GM19463 (cell line): Measurements from ENCODE around the gene RUNX2.

Experiments used
- ATAC-seq: cut with Tn5 transposase; IDR thresholded peaks from one replicate; pipeline ENCODE4 v1.9.1; 2021; ENCODE audit warnings: mild to moderate bottlenecking, moderate library complexity; ENCODE audit not compliant: unreplicated experiment

Gene RUNX2

DNA sequence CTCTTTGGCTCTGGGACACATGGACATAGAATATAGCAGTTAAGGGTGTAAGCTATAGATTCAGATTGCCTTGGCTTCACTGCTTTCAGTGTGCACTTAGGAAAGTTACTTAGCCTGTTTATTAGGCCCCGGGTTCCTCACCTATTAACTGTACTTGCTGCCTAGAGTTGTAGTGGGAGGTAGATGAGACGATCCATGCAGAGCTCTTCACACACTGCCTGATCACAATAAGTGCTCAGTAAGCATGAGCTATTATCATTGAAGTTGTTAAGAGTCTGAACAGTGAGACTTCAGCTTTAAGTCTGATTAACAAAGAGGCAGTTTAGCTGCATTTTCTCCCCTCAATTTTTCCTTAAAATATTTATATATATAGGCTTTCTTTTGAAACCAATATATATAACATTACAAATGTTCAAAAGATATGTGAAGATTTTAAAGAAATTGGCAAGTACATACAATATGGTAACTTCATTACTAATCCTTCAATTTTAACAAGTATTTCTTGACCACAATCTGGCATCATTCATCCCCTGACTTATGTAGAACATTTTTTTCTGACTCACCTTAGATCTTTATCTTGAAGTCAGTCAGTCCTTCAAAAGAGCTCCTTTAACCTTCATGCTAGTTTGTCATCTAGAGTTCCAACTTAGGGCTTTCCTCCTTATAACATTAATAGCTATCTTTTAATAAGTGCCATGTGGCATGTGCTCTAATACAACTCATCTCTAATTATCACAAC lies 70.1 kb downstream of the RUNX2 start:
- no peak for ATAC-seq

DNA sequence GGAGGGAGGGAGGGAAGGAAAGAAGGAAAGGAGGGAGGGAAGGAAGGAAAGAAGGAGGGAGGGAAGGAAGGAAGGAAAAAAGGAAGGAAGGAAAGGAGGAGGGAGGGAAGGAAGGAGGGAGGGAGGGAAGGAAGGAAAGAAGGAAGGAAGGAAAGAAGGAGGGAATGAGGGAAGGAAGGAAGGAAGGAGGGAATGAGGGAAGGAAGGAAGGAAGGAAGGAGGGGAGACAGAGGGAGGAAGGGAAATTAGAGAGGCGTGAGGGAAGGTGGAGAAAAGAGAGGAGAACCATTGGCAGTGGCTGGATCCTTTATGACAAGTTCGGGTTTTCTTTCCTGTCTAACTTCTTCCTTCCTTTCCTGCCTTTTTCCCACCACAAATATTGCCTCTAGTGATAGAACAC lies 71.9 kb downstream of the RUNX2 start:
- ATAC-seq, result no peak

DNA sequence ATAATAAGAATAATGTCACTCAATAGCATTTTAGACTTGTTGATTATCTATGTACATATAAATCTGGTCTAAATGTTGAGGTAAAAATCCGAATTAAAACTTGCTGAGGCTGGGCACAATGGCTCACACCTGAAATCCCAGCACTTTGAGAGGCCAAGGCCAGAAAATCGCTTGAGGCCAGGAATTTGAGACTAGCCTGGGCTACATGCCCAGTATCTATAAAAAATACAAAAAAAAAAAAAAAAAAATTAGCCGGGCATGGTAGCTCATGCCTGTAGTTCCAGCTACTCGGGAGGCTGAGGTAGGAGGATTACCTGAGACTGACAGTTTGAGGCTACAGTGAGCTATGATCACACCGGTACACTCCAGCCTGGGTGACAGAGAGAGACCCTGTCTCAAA lies 83.8 kb downstream of the RUNX2 start:
- no peak for ATAC-seq

DNA sequence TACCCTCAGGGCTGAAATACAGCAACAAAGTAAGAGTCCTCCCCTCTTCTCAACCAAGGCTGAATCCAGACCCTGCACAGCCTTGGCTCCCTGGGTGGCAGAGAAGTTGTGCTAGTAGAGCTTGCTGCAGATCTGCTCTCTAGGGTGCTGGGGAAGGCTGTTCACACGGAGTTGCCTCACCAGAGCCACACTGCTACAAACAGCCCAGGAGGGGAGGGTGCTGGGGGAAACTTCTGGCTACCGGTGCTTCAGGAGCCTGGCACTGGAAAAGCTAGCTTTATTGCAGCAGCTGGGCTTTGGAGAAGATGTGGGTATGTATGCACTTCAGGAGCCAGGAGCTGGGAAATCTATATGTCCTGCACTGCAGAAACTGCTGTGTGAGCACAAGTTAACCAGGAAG lies 87.2 kb downstream of the RUNX2 start:
- no peak for ATAC-seq

DNA sequence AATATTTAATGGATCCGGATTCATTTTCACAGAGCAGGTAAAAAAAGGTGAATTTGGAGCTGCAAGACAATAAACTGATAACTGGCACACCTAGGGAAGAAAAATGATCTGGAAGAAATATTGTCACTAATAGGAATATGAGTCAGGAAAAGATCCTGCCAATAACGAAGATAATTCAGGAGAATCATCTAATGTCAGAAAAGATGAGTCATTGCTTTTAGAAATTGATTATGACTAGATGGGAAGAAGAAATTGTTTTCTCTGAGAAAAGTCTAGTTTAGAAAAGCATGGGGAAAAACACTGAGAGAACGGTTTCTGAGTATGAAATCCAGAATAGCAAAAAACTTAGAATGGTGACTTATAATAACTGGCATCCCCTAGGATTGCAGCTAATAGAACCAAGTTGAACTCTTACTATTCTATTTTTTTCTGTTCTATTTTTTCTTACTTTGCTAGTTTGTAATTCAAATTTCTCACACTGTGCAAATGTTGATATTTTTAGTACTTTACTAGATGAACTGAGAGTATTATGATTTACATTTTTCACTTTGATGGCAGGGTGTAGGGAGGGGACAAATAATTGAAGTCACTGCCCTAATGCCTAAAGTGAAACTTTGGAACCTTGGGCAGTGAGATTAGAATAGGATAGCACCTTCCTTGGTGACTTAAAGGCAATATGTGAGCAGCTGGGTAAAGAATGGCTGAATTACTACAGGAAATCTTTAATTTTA lies 87.8 kb downstream of the RUNX2 start:
- no peak for ATAC-seq

DNA sequence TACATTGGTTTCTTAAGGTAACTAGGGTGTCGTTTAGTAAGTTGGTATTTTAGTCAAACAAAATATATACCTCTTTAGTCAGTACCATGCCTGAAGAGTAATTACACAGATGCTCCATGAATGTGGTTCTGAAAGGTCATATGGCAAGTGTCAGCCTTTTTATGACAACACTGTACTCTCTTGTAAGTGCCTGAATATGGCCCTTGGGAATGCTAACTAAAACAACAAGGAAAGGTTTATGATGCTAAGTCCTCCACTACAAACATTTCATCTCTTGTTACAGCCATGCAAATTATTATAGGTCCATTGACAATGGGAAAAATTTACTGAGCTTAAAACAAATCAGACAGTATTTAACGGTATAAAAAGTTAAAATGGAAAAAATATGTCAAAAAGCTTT lies 88.6 kb downstream of the RUNX2 start:
- ATAC-seq, result no peak

DNA sequence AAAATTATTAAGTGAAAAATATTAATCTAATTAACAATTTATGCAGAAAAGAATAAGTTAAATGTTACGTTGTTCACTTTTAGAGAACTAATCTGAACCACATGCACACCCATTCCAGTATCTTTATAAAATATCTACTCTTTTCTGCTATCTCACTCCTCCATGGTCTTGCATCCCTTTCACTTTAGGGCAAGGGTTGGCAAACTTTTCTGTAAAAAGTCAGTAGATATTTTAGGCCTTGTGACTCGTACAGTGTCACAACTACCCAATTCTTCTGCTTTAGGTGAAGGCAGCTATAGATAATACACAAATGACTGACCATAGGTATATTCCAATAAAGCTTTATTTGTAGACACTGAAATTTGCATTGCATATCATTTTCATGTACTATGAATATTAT lies 89.3 kb downstream of the RUNX2 start:
- ATAC-seq, result no peak

DNA sequence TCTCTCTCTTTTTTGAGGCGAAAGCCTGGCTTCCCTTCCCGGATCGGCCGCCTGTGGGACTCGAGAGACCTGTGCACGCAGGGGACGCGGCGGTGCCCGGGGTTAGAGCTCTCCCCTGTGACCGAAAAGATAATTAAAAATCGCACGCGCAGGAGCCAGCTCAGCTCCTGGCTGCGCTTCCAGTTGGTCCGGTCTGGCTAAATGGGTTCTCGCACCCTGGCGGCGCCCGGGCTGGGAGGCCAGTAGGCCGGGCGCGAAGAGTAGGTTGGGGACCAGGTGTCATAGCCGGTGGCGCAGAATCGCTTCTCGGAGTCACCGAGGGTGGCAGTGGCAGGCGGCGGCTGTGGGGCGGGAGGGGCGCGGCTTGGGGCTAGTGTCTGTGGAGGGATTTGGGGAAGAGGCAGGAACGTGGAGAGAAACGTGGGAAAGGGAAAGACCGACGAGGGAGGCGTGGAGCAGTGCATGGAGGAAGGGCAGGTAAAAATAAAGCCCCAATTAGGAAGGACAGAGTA lies 91.5 kb downstream of the RUNX2 start:
- no peak for ATAC-seq

DNA sequence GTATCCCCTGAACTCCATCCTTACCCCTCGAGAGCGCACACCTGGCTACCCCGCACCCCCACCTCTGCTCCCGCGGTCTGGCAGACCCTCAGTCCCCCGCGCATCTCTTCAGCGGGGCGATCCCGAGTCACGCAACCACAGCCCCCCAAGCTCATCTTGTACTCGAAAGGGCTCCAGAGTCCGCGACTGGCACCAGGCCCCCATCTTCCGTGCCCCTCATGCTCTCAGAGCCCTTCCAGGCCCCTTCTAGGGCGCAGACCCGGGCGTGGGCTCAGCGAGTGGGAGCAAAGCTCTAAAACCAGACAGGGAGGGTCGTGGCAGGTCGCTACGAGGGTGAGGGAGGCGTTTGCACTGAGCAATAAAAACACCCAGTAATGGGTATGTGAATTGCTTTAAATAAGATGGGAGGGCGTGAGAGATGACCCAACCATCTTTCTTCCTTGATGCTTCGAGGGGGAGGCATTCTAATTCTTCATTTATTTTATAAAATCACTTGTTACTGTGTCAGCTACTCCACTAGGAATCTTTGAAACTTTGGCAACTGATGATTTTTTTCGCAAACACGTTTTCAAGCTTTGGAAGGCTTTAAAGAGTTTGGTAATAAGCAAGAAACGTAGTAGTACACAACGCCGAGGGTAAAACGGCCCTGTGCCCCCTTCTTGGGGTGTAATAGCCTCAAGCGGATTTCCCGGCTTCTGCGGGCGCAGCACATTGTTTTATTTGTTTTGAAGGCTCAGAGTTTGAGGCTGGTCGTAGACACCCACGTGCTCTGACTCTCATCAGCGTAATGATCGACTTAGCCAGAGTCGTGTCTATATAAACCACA lies 92.2 kb downstream of the RUNX2 start:
- no peak for ATAC-seq

DNA sequence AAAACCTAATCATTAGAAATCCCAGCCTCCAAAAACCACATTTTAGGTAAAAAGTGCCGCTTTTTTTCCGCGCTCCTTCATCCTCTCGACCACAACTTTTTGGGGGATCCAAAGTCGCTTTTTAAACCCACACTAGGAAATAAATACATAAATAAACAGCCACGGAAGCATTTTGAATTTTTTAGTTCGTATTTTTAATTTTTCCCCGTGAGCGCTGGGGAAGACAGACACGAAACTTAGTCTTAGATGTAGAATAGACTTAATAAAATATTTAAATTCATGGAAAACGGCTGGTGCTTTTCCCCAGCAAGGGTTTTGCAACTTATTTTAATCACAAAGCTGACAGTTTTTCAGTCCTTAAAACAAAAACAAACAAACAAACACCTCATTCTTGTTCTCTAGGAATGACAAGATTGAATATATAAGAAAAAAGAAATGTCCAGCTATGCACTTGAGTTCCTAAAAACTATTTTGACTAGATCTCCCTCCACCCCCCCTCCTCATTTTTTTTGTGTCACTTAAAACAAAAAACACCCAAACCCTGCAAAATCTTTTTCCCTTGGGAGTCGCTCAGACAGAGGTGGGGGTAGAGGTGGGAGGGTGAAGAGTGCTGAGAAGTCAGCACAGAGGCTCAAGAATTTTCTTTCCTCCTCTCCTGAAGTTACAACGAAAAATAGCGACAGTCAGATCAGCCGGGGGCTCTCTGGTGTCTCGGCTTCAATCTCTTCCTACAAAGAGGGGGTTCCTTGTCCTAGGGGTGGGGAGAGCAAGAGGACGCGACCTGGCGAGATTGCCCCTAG lies 93.0 kb downstream of the RUNX2 start:
- ATAC-seq, result no peak

DNA sequence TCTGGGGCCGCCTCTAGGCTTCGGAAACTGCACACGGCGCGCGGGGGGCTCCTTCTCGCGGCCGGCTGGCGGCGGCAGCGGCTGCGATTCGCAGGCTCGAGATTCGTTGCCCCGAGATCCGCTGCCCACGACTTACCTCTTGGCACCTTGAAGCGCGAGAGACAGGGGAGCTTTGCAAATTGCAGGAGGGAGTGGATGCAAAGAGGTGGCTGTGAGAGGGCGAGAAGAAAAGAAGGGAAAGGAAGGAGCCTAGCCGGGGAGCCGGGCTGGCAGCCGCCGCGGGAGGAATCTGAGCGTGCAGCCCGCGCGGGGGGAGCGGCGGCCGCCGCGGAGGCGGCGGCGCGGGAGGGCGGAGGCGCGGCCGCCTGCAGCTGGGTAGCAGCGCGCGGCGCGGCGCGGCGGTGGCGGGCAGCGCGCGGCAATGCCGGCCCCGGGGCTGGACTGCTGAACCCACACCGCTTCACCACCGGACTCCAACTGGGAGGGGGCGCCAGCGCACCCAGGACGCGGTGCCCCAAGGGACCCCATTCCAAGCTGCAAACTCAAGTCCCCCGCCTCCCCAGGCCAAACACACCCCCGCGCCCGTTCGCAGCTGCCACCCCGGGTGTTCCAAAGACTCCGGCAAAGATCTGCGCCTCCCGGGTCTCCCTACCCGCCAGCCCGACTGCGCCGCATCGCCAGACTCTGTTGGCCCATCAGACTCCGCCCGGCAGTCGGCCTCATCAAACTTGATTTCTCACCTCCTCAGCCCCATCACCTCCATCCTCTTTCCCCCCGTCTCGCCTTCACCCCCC lies 93.8 kb downstream of the RUNX2 start:
- ATAC-seq, result no peak

DNA sequence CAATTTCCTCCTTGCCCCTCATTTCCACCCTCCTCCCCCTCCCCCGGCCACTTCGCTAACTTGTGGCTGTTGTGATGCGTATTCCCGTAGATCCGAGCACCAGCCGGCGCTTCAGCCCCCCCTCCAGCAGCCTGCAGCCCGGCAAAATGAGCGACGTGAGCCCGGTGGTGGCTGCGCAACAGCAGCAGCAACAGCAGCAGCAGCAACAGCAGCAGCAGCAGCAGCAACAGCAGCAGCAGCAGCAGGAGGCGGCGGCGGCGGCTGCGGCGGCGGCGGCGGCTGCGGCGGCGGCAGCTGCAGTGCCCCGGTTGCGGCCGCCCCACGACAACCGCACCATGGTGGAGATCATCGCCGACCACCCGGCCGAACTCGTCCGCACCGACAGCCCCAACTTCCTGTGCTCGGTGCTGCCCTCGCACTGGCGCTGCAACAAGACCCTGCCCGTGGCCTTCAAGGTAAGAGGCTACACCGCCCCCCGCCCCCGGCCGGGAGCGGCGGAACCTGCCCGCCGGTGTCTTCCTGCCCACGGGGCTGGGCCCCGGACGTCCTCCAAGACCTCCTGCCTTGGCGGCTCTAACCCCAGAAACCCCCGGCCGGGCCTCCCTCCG lies 94.5 kb downstream of the RUNX2 start:
- no peak for ATAC-seq

DNA sequence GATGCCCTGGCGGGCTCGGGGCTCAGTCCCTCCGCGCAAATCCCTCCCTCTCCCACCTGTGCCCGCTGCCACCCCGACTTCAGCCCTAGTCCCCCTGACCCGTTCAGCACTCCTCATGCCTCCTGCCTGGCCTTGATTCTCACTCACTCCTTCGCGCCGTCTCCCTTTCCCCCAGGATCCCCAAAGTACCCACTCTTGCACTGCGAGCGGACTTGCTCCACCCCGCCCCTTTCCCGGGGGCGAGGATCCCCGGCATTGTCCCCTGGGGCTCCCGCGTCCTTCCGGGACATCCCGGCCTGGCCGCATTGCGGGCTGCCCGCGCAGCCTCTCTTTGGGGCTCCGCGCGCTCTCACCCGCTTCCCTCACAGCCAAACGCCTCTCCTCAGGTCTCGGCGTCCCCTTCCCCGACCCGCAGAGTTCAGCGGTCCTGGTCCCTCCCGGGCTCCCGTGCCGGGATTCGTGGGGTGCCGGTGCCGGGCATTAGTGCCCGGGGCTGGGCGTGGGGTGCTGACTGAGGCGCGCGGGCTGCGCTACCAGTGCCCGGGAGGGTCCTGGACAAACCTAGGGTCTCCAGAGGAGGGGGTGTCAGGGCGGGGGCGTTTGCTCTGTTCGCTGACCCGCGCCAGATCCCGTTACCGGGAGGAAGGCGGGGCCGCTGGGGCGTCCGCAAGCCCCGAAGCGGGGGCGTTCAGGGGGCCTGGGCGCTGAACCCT lies 95.1 kb downstream of the RUNX2 start:
- ATAC-seq, result no peak

DNA sequence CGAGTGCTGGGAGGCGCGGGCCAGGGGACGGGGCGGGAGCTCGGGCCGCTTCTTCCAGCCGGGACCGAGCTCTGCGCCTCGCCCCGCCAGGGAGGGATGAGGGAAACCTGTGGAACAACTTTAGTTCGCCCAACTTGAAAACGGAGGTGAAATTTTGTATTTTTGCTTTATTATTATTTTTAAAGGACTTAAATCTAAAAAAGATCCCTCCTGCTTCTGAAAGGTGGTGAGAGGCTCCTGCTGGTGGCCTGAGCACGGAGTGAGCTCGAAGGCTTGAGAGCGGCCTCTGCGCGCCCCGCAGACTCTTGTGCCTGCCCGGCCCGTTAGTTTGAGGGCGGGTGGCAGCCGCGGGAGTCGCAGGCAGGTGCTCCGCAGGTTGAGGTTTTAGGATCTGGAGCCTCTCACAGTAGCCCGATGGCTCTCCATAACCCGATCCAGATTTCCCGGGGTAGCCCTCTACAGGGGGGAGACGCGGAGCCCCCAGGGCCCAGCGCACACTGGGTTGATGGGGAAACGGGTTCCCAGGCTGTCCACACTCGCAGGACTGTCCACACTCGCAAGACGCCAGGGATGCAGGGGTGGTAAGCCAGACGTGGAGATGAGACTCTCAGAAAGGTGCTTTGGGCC lies 95.8 kb downstream of the RUNX2 start:
- ATAC-seq, result no peak

DNA sequence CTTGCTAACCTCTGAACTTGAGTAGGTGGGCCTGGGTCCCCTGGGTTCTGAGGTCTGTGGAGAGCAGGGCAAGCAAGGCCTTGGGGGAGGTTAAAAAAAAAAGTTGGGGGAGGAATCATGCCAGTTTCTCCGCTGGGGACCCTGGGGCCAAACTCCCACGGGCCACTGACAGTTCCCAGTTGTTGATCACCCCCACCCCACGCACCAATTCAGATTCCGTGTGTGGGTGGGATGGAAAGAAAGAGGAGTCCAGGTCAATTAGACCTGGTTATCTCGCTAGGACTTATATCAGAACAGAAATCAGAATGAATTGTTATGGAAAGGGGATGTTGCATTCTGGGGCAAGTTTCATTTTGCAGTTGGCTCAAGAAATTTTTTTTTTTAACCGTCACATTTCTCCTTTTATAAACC lies 96.3 kb downstream of the RUNX2 start:
- ATAC-seq, result no peak

DNA sequence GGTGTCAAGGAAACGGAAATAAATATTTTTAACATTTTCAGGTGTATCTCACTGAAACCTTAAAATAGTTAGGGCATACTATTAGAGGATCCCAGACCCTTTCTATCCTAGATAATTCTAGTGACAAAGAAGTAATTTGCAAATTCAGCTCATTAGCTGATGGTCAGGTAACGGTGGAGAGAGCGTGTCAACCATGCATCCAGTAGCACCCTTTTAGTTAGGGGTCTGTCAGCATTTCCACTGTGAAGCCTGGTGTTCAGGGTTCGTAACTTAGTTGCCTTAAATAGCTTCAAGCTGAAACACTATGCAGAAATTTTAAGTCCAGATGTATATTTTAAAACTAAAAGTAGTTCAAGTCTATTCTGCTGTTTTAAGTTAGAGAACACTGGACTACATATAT lies 98.1 kb downstream of the RUNX2 start:
- ATAC-seq, result no peak

DNA sequence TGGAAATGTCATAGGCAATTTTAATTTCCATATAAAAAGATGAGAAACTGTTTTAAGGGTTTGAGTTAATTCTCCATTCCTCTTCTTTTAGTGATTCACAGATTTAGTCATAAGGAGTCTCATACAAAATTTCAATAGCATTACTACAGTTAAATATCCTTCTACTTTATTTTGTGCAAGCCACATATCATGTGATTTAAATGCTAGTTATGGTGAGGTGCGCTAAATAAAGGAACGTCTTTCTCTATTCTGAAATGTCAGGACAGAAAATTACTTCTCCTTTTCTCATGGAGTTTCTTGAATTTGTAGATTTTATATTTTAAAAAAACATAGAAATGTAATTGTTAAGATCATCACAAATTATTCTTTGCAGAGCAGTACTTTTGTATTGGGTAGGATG lies 99.6 kb downstream of the RUNX2 start:
- no peak for ATAC-seq

DNA sequence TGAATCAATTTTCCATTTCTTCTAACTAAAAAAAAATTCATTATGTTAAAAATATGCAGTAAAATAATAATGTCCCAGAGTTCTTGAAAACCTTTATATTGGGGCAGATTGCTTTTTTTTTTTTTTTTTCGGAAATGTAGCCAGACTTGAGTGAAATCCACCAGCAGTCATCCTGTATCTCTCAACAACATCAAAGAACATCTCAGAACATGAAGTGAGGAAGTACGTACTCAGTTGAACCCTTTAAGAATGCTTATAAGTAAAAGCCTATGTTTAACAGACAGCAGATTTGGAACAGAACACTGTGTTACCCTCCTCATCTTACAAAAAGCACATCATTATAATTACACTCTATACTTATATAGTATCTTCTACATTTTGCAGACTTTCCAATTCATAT lies 100.6 kb downstream of the RUNX2 start:
- ATAC-seq, result no peak
